Osteocyte (in vitro differentiated cells): ENCODE data around the gene SP2. TPM values are rescaled to one million over a fixed set of nuclear protein-coding genes. Genes with fewer than 3 reads are reported as not detected.

Source experiments
- DNase-seq: peaks from one replicate; pipeline ENCODE4 v3.0.0; 2021; ENCODE audit warnings: mixed read lengths; ENCODE audit not compliant: unreplicated experiment; ENCODE audit errors: extremely low spot score
- H3K27ac Mint-ChIP-seq: one replicate; pipeline ENCODE4 v1.8.0; 2021; ENCODE audit warnings: mild to moderate bottlenecking, mixed read lengths; ENCODE audit not compliant: unreplicated experiment
- H3K27me3 Mint-ChIP-seq: one replicate; pipeline ENCODE4 v1.8.0; 2021; ENCODE audit warnings: mixed read lengths; ENCODE audit not compliant: unreplicated experiment
- H3K36me3 Mint-ChIP-seq: one replicate; pipeline ENCODE4 v1.8.0; 2021; ENCODE audit warnings: mixed read lengths; ENCODE audit not compliant: unreplicated experiment
- H3K4me1 Mint-ChIP-seq: one replicate; pipeline ENCODE4 v1.8.0; 2021; ENCODE audit warnings: mixed read lengths; ENCODE audit not compliant: unreplicated experiment
- H3K4me3 Mint-ChIP-seq: one replicate; pipeline ENCODE4 v1.8.0; 2021; ENCODE audit warnings: mild to moderate bottlenecking, moderate library complexity, mixed read lengths; ENCODE audit not compliant: unreplicated experiment
- H3K9me3 Mint-ChIP-seq: one replicate; pipeline ENCODE4 v1.8.0; 2021; ENCODE audit warnings: mixed read lengths; ENCODE audit not compliant: unreplicated experiment
- total RNA-seq: library from RNA; stranded (reverse); gene quantifications from 2 replicates; pipeline ENCODE4 v1.2.1, GENCODE V29; 2021
- TF ChIP-seq, protein P1 (sequence below): fragments of 200-600 bp; sonication (generic); IDR thresholded peaks from 2 replicates; pipeline ENCODE4 v1.5.0; 2021; ENCODE audit warnings: antibody characterized with exemption, mild to moderate bottlenecking, moderate library complexity

The SP2 gene
- total RNA-seq, 1 donor from 2014 or later, result 19.9 TPM

DNA sequence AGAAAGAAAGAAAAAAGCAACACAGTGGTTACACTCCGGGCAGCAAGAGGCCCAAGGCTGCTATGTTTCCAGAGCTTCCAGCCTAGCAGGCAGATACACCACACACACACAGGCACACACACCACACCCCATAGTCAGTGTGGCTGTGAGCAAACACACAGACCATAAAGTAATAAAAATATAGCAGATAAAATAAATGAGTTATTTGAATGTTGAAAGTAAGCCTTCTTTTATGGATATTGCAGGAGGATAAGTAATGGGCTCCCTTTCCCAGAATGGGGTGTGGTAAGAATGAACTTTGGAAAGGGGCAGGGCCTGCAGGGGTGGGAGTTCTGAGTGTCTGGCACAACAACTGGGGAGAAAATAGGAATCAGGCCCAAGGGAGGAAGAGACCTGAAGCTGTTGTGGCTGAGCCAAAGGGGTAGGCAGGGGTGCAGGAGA lies 70.1 kb downstream of the SP2 start:
- Mint-ChIP-seq H3K9me3 (peaks cover 7% of the 10 kb centered on the region), H3K27ac (no peak overlapping the region), H3K4me1 (peaks cover 20% of the 10 kb centered on the region), H3K36me3 (no peaks in the 10 kb centered on the region), H3K27me3 (peaks cover 2% of the 10 kb centered on the region), H3K4me3 (no peak overlapping the region)
- no peak for DNase-seq
- TF ChIP-seq, protein P1, sequence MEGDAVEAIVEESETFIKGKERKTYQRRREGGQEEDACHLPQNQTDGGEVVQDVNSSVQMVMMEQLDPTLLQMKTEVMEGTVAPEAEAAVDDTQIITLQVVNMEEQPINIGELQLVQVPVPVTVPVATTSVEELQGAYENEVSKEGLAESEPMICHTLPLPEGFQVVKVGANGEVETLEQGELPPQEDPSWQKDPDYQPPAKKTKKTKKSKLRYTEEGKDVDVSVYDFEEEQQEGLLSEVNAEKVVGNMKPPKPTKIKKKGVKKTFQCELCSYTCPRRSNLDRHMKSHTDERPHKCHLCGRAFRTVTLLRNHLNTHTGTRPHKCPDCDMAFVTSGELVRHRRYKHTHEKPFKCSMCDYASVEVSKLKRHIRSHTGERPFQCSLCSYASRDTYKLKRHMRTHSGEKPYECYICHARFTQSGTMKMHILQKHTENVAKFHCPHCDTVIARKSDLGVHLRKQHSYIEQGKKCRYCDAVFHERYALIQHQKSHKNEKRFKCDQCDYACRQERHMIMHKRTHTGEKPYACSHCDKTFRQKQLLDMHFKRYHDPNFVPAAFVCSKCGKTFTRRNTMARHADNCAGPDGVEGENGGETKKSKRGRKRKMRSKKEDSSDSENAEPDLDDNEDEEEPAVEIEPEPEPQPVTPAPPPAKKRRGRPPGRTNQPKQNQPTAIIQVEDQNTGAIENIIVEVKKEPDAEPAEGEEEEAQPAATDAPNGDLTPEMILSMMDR, result no peak

DNA sequence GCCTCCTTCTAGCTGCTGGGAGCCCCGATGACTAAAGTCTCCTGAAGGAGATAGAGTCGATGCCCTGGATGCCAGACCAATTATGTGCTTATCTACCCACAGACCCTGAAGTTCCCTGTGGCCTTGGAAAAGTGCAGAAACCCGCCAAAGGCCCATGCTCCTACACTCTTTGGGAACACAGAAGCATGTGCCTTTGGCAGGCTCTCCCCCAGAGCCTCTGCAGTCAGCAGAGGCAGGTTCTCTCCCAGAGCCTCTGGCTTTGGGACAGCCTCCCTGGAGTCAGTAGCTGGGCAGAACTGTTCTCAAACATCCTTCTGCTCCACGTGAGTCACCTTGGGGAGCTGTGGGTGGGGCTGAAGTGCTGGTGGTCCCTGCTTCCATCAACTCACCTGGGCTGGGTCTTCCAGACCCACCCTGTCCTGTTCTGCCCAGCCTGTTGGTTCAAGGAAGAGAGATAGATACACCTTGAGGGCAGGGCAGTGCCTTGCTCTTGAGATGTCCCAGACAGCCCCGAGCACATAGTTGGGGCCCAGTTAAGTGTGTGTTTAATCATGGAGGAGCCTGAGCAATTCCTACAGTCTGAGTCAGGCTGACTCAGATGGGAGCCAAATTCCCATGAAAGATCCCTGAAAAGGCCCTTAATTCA lies 71.7 kb downstream of the SP2 start:
- peak overlapping the region; percentile 47 for H3K27ac Mint-ChIP-seq
- H3K9me3 Mint-ChIP-seq, result no peaks in the 10 kb centered on the region
- H3K36me3 Mint-ChIP-seq, result no peaks in the 10 kb centered on the region
- peaks cover 28% of the 10 kb centered on the region for H3K4me1 Mint-ChIP-seq
- H3K4me3 Mint-ChIP-seq, result no peak overlapping the region
- peaks cover 2% of the 10 kb centered on the region for H3K27me3 Mint-ChIP-seq
- DNase-seq, result no peak
- TF ChIP-seq, protein P1, result no peak

DNA sequence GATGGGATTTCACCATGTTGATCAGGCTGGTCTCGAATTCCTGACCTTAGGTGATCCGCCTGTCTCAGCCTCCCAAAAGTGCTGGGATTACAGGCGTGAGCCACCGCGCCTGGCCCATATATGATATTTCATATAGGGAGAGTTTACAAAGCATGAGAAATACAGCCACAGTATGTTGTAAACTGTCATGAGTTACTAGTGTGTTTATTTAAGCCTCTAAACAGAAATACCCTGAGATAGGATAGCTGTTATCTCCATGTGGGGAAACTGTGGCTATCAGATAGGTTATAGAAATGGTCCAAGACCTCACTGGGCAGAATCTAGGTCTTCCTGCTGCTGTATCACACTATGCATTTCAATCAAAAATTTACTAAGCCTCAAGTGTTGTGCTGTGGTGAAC lies 72.8 kb downstream of the SP2 start:
- Mint-ChIP-seq H3K36me3 (no peaks in the 10 kb centered on the region), H3K27ac (no peak overlapping the region), H3K4me3 (no peak overlapping the region), H3K27me3 (no peaks in the 10 kb centered on the region), H3K4me1 (peaks cover 28% of the 10 kb centered on the region), H3K9me3 (no peaks in the 10 kb centered on the region)
- DNase-seq, result no peak
- TF ChIP-seq, protein P1, result no peak

DNA sequence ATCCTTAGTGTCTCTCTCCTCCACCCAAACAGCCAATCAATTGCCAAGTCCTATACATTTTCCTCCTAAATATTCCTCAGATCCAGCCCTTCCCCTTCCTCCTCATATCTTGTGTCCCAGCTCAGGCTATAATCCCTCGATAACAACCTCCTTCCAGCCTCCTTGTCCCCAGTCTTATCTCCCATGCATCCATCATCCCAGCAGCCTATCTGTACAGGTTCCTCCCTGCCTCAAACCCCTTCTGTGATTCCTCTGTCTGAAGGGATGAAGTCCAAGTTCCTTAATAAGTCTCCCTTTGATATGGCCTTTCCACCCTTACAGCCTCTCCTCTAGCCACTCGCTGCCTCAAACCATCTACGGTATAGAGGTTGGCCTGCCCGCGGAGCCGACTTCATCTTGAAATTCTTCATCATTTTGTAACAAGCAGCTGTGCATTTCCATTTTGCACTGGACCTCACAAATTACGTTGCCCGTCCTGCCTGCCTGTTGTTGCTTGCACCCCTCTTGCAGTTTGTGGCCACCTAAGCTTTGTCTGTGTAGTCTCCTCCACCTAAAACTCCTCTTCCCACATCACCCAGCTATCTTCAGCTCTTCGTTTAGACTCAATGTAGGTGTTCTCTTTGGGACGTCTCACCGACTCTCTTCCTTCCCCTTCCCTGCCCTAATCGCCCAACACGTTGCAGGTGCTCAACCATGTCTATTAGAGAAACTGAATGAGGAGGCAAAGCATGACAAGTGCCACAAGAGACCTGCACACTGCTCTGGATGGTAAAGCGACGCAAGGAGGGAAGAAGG lies 74.1 kb downstream of the SP2 start:
- H3K4me3 Mint-ChIP-seq, result peak overlapping the region; percentile 97
- no peaks in the 10 kb centered on the region for H3K27me3 Mint-ChIP-seq
- peaks cover 28% of the 10 kb centered on the region for H3K4me1 Mint-ChIP-seq
- no peaks in the 10 kb centered on the region for H3K9me3 Mint-ChIP-seq
- no peak for DNase-seq
- TF ChIP-seq, protein P1, result no peak
- no peak overlapping the region for H3K27ac Mint-ChIP-seq
- peaks cover 9% of the 10 kb centered on the region for H3K36me3 Mint-ChIP-seq
